GM19395 (cell line): ENCODE measurements around the gene NTNG2.

ENCODE experiments used
- ATAC-seq: cut with Tn5 transposase; IDR thresholded peaks from one replicate; pipeline ENCODE4 v1.9.1; 2021; ENCODE audit warnings: mild to moderate bottlenecking, moderate library complexity; ENCODE audit not compliant: unreplicated experiment

The NTNG2 gene

DNA sequence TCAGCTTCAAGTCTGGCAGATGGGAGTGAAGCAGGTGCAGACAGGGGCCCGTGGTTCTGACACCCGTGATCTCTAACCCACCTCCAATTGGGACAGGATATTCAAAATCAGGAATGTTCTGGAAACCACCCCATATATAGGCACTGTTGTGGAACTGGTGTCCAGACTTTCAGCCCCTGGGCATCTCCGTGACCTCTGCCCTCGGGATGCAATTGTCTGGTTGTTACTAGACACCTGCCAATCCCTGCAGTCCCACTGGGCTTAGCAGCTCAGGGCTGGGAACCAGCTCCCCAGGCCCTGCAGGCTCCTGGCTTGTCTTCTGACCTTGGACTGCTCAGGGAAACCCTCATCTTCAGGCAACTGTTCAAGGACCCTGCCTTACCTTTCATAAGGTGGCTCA lies 38.8 kb downstream of the NTNG2 start:
- ATAC-seq = no peak

DNA sequence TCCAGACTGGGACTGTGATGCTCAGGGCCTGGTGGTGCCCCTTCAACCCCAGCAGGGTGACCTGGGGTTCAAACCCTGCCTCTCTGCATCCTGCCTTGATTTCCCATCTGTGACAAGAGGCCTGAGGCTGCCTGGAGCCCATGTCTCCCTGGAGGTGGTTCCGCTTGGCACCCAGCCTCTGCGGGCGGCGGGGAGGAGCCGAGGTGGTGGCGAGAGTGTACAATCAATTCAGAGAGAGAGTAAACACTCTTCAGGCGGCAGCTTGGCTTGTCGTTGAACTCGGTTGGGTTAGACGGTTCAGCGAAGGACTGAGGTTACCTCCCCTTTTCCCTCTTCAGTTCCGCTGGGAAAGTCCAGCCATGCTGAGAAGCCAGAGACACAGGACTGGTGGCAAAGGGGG lies 39.3 kb downstream of the NTNG2 start:
- no peak for ATAC-seq

DNA sequence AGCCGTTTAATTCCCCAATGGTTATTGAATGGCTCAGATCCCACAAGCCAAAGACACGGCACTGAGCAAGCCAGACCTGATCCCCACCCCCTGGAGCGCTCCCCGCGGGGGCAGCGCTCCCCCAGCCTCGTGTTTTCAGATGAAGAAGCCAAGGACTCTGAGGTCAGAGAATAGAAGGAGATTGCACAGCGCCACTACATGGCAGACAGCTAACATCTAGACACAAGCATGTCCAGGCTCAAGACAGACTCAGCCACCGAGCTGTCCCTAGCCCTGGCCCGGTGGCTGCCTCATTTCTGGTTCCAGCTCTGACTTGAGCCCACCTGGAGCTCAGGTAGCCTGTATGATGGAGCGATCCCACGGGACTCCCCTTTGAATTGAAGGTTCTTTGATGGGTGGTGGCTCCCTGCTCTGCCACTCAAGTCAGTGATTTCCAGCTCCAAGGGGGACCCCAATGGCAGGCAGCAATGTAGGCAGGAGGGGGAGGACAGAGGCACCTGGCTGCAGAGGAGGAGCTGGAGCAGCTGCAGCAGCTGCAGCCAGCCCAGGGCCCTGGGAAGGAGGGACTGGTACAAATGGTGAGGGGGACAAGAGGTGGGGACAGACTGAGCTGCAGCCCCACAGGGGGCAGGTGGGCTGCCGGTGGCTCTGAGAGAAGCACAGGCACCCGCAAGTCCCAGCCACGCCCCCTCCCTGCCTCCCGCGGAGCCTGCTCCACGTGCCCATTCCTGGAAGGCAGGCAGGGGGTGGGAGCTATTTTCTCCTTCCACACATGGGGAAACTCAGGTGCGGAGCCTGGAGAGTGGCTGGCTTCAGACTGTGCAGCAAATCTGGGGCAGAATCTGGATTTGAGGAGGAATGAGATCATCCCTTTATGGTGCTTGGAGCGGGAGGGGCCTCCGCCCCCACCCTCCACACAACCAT lies 40.2 kb downstream of the NTNG2 start:
- ATAC-seq = no peak

DNA sequence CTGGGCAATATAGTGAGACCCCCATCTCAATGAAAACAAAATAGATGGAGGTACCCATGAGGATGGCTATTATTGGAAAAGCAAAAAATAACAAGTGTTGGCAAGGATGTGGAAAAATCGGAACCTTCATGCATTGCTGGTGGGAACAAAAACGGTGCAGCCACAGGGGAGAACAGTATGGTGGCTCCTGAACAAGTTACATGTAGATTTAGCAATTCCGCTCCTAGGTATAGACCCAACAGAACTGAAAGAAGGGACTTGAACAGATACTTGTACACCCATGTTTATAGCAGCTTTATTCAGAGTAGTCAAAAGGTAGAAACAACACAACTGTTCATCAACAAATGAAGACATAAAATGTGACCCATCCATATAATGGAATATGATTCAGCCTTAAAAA lies 43.0 kb downstream of the NTNG2 start:
- ATAC-seq = no peak

DNA sequence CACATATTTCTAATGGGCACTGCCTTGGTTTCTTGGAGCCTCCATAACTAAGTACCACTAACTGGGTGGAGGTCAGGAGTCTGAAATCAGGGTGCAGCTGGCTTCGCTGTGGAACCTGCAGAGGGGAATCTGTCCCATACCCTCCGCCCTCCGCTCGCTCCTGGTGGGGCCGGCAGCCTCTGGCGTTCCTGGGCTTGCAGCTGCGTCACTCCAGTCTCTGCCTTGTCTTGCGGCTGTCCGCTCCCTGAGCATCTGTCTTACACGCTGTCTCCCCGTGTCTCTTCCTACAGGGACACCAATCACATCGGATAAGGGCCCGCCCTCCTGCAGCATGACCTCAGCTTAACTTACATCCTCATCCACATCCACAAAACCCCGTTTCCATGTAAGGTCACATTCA lies 45.4 kb downstream of the NTNG2 start:
- no peak for ATAC-seq

DNA sequence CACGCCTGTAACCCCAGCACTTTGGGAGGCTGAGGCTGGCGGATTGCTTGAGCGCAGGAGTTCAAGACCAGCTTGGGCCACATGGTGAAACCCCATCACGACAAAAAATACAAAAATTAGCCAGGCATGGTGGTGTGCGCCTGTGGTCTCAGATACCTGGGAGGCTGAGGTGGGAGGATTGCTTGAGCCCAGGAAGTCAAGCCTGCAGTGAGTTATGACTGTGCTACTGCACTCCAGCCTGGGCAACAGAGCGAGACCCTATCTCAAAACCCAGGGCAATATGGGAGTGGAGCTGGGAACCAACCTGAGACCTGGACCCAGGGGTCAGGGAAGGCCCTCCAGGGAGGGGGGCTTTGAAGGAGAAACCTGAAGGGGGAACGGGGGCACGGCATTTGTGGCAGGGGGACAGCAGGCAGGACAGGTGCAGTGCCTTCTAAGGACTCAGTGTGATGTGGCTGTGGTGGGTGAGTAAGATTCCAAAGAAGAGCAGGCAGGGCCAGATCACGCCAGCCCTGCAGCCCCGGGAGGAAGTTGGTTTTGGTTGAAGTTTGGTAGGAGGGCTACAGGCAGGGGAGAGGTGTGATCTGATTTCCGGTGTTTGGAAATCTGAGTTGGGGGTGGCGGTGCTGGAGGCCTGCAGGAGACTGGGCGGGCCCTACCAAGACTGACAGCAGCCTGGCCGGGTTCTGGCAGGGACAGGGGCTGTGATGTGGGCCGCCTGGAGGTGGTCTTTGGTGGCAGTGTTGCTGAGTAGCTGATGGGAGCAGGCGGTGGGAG lies 46.2 kb downstream of the NTNG2 start:
- ATAC-seq = no peak

DNA sequence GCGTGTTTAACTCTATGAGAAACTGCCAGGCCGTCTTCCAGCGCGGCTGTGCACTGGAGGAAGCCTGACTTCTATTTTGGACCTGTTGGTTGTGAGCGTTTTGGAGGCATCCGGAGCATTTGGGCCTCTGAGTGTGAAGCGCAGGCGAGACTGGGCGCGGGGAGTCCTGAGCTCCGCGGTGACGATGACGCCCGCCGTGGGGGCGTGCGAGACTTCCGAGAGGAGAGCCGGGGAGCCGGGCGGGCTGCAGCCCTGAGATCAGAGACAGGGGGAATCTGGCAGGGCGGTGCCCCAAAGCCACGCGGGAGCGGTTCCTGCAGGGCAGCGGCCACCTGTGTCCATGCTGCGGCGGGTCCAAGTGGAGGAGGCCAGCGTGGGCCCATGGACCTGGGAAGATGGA lies 47.4 kb downstream of the NTNG2 start:
- ATAC-seq = no peak

DNA sequence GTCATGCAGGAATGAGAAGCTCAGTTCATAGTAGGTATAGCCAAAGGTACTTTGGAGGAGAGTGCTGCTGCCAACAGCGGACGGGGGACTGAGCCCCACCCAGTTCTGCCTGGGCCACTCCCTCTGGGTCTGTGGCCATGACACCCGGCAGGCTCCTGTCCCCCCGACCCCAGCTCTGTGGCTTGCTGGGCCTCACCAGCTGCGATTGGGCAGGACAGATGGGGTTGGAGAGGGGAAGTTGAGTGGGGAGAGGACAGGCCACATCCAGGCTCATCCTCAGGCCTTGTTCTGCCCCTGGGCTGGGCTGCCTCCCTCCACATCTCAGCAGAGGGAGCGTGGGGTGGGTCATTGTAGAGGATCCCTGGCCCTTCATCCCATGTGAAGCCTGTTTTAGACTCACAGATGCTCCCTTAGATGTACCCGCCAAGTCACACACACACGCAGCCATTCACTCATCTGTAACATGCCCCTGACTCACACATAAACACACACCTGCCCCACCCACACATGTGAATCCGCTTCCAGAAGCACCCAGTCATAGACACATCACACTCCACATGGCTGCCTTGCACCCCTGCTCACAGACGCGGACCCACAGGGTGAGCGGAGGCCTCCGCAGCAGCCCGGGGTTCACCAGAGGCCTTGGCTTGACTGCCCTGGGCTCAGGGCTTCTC lies 48.8 kb downstream of the NTNG2 start:
- no peak for ATAC-seq

DNA sequence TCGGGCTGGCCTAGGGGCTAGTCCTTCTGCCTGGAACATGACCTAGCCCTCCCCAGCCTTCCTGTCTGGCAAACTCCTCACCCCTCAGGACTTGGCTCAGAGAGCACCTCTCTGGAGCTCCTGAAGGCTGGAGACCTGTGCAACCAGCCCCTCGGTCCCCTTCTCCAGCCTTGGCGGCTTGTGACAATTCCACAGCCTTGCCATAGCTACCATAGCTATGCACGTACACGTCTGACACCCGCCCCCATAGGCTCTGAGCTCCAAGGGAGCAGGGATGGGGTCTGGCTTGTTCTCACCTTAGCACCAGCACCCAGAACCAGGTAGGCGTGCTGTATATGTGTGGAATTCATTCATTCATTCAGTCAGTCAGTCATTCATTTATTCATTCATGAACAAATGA lies 49.7 kb downstream of the NTNG2 start:
- no peak for ATAC-seq

DNA sequence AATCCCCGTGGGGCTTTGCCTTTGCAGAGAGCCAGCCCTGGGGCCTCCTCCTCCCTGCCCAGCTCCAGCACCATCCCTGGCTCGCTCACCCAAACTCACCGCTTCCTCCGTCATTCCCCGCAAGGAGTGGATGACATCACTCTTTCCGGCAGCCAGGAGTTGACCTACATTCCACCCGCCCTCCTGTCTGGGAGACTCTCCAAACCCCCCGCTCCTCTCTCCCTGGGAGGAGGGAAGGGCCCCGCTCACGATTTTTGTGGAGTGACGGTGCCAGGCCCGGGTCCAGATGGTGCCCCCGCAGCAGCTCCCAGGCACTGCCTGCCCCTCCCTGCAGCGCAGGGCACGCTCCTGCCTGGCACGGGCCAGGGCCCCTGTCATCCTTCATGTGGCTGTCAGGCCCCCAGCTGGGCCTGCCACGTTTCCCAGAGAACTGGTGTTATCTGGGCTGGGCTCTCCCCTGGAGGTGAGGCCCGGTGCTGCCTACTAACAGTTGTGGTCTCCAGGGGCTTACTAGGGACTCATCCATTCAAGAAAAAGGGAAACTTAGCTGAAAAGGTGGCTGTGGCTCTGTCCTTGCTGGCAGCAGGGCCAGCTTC lies 52.3 kb downstream of the NTNG2 start:
- no peak for ATAC-seq

DNA sequence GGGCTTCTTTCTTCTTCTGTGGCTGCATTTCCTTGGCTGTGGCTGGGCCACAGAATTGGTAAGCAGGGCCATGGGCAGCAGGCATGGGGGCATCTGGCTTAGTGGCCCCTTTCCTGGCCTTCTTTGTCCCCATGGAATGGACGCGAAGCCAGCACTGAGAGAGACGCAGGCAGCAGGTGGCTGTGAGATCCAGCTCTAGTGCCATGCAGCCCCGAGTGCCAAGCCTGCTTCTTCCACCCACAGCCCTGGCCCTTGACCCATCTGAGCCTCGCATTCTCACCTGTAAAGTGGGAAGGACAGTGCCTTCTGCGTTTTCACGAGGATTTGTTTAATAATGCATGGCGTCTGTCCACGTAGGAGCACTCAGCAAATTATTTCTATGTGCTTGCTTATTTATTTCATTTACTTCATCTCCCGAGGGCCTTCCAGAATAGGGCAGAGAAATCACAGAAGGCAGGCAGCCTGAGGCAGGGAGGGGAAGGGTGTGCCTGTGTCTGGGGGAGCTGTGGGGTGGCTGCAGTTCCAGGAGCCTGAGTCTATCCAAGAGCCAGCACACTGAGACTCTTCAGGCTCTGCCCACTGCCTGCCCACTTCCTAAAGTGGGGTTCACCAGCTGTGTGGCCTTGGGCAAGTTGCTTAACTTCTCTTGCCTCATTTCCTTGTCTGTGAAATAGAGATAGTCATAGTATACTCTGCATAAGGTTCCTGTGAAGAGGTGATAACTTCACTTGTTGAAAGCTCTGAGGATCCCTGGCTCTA lies 55.2 kb downstream of the NTNG2 start:
- no peak for ATAC-seq

DNA sequence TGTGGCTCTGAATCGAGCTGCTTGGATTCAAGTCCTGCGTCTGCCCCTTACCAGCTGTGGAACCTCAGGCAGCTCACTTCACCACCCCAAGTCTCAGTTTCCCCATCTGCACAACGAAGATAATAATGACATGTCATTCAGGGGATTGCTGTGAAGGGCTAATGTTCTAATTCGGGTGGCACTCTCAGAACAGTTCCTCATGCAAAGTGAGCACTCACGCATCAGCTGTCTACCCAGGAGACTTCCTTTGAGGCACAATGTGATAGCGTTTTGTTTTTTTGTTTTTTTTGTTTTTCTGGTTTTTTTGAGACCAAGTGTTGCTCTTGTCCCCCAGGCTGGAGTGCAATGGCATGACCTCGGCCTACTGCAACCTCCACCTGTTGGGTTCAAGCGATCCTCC lies 56.4 kb downstream of the NTNG2 start:
- ATAC-seq = no peak

DNA sequence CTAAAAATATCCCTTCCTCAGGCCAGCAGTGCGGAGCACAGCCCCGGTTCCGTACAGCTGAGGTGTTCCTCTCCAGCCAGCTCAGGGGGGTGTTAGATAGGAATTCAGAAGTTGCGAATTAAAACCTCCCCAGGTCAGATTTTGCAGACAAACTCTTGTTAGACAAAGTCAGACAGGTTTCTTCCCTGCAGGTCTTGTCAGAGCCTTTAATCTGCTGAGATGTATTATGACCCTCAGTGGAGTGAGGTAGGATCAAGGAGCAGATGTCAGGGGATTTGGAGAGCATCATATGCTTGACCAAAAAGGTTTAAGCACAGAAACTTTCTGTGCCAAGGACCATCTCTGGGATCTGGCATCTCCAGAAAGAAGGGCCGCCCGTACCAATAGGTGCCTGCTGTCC lies 60.1 kb downstream of the NTNG2 start:
- no peak for ATAC-seq

DNA sequence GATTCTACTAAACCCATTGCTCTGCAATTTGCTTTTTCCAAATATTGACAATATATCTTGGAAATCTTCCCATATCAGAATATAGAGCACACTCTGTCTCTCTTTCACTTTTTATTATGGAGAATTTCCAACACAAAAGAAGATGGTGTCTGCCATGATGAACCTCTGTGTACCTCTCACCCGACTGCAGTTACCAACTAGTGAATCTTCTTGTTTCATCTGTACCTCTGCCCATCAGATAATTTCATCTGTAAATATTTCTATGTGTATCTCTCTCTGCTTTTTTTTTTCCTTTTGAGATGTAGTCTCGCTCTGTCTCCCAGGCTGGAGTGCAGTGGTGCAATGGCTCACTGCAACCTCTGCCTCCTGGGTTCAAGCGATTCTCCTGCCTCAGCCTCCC lies 62.8 kb downstream of the NTNG2 start:
- no peak for ATAC-seq

DNA sequence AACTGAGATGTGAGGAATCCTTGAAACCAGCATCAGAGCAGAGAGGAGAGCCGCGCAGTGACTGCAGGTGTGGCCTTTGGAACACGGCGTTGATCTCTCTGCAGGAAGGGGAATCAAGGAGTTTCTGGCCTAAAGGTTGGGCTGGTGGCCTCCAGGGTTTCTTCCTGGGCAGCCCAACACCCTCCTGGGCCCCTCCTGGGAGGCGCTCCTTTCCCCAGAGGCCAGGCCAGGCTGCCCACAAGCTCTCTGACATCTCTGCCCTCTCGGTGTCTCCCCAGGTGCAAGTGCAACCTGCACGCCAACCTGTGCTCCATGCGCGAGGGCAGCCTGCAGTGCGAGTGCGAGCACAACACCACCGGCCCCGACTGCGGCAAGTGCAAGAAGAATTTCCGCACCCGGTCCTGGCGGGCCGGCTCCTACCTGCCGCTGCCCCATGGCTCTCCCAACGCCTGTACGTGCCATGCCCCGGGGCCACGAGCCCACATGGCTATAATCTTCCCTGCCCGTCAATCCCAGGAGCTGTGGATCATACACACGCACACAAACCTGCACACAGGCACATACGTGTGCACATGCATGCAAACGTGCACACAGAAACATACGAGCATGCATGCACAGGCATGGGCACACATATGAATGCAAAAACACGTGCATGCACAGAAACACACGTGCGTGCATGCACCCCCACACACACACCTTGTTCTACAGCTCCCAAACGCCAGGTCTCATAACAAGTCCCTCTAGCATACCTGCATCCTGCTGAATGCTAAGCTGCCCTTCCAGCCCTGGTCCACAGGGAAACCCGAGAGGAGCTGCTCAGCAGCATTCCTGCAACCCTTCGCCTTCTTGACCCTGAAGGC lies 64.9 kb downstream of the NTNG2 start:
- no peak for ATAC-seq

DNA sequence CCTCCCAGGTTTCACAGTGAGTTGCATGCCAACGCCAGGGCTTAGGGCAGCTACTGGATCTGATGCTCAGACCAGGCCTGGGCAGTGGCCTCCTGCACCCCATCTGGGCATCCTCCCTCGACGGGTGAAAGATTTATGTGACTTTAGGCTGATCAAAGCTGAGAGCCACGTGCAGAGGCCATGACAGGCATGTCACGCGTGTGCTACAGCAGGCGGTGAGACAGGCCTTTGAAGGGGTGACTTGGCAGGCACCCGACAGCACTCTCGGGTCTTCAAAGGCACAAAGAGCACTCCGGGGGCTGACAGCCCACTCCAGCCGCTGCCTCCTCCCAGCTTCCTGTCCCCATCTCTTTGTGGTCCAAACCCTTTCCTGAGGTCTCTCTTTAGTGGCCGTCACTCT lies 66.2 kb downstream of the NTNG2 start:
- ATAC-seq = no peak

DNA sequence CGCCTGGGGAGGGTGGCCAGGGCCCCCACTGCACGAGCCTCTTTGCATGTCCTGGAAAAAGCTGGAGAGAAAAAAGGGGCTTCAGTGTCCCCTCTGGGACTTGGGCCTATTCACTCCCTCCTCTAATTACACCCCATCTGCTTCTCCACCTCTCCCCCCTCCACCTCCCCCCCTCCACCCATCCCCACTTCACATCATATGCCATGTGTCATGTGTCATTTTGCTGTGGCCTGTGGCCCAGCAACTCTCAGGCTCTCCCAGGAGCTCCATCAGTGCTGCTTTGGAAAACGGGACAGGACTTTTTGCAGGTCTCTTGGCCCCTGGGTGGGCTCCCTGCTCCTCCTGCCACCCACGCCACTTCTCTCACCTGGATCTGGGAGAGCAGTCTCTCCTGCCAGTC lies 68.7 kb downstream of the NTNG2 start:
- no peak for ATAC-seq

DNA sequence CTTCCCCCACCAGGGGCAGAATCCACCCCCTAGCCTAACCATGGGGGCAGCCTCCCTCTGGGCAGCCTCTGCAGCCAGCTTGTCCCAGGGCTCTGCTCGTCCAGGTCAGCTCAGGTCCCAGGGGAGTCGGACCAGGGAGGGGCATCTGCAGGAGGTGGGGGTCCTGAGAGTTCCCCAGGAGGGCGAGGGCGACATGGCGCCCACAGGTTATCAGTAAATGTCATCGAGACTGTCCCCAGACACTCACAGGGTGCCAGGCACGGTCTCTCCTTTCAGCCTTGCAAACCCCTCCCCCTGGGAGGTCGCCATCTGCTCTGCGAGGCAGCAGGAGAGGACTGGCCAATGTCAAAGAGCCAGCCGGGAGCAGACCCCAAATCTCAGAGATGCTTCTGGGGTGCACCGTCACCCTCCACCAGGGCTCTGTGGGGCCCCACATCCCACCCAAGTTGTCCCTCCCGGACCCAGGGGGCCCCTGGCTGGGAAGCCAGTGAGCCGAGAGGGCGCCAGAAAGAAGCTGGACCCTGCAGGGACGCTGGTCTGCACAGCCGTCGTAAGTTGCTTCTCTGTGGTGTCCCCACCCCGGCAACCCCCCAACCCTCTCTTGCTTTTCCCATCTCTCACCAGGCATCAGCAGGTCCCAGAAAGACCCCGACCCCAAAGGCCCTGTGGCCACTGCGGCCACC lies 69.3 kb downstream of the NTNG2 start:
- no peak for ATAC-seq

DNA sequence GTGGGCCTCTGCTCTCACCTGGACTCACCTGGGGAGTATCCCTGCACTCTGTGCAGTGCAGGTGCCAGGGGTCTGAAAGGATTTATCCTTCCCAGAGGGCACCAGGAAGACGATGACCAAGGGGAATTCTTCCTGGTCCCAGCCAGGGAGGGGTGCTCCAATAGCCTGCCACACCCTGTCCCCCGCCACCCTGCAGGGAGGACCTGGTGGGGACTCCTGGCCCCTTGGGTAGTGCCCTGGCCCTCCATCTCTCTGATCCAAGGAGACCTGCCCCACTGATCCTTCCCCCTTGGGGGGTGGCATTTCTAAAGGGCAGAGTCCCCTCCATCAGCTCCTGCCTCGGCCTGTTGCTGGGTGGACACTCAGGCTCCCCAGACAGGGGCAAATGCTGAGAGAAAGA lies 70.7 kb downstream of the NTNG2 start:
- ATAC-seq = no peak
